Hepatocyte (in vitro differentiated cells): Measurements from ENCODE around the gene MOB1A.

ENCODE experiments used
- EZH2 ChIP-seq: fragments of 200-600 bp; sonication (generic); IDR thresholded peaks from 2 replicates; pipeline ENCODE4 v1.6.1; 2016; ENCODE audit warnings: antibody characterized with exemption, mild to moderate bottlenecking, borderline replicate concordance
- EZH2phosphoT487 ChIP-seq: fragments of 200-600 bp; sonication (generic); IDR thresholded peaks from one replicate; pipeline ENCODE4 v1.6.1; 2018; ENCODE audit warnings: antibody characterized with exemption, mild to moderate bottlenecking, low read depth, moderate library complexity; ENCODE audit not compliant: unreplicated experiment, severe bottlenecking
- TF ChIP-seq, protein P1 (sequence below): fragments of 200-600 bp; sonication (generic); IDR thresholded peaks from 2 replicates; pipeline ENCODE4 v1.5.1; 2016; ENCODE audit warnings: antibody characterized with exemption, mild to moderate bottlenecking; ENCODE audit not compliant: poor library complexity

GRCh38 chr2:74216642-74217041 lies 38.0 kb upstream of the MOB1A start:
- TF ChIP-seq, protein P1, sequence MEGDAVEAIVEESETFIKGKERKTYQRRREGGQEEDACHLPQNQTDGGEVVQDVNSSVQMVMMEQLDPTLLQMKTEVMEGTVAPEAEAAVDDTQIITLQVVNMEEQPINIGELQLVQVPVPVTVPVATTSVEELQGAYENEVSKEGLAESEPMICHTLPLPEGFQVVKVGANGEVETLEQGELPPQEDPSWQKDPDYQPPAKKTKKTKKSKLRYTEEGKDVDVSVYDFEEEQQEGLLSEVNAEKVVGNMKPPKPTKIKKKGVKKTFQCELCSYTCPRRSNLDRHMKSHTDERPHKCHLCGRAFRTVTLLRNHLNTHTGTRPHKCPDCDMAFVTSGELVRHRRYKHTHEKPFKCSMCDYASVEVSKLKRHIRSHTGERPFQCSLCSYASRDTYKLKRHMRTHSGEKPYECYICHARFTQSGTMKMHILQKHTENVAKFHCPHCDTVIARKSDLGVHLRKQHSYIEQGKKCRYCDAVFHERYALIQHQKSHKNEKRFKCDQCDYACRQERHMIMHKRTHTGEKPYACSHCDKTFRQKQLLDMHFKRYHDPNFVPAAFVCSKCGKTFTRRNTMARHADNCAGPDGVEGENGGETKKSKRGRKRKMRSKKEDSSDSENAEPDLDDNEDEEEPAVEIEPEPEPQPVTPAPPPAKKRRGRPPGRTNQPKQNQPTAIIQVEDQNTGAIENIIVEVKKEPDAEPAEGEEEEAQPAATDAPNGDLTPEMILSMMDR = no peak
- TF ChIP-seq EZH2 = no peak
- no peak for TF ChIP-seq EZH2phosphoT487
